ENCODE data around the gene ADAMTS2.

DNA sequence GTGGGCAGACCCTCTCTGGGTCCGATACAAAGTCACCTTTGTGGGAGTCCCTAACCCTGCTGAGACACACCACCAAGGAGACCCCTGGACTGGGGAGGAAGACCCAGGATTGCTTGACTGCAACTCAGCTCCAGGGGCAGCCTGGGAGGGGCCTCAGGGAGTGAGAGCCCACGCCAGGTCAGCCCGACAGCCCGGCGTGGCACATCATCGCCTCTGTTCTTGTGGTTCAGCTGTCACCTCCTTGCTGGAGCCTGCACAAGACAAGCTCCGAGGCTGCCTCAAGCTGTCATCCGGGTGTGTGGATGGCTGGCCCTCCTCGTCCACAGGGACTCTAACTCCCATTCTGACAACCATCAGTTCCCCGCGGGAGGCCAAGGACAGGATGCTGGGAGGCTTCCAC, 151.5 kb downstream of the ADAMTS2 start:
- no peak for TF ChIP-seq POLR2A (IDR thresholded peaks at IDR 0.05; ENCODE audit: low read depth, low read length)
- TF ChIP-seq, protein P1, sequence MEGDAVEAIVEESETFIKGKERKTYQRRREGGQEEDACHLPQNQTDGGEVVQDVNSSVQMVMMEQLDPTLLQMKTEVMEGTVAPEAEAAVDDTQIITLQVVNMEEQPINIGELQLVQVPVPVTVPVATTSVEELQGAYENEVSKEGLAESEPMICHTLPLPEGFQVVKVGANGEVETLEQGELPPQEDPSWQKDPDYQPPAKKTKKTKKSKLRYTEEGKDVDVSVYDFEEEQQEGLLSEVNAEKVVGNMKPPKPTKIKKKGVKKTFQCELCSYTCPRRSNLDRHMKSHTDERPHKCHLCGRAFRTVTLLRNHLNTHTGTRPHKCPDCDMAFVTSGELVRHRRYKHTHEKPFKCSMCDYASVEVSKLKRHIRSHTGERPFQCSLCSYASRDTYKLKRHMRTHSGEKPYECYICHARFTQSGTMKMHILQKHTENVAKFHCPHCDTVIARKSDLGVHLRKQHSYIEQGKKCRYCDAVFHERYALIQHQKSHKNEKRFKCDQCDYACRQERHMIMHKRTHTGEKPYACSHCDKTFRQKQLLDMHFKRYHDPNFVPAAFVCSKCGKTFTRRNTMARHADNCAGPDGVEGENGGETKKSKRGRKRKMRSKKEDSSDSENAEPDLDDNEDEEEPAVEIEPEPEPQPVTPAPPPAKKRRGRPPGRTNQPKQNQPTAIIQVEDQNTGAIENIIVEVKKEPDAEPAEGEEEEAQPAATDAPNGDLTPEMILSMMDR (IDR thresholded peaks at IDR 0.05; ENCODE audit: extremely low read depth in 1 of 2, insufficient read depth in 1 of 2, low read depth in 1 of 2, low read length in 2 of 2) = no peak
- TF ChIP-seq POLR2AphosphoS5 (IDR thresholded peaks at IDR 0.05; ENCODE audit: insufficient read depth, low read depth, low read length) = no peak
- TF ChIP-seq, protein P2, sequence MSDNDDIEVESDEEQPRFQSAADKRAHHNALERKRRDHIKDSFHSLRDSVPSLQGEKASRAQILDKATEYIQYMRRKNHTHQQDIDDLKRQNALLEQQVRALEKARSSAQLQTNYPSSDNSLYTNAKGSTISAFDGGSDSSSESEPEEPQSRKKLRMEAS (IDR thresholded peaks at IDR 0.05; ENCODE audit: insufficient read depth, insufficient read length) = no peak
- TF ChIP-seq EZH2 (IDR thresholded peaks at IDR 0.05; ENCODE audit: borderline replicate concordance, low read depth, low read length, severe bottlenecking) = no peak
- no peak for TF ChIP-seq FOS (IDR thresholded peaks at IDR 0.05; ENCODE audit: borderline replicate concordance, insufficient read depth, low read length)
- TF ChIP-seq JUN (IDR thresholded peaks at IDR 0.05; ENCODE audit: borderline replicate concordance, insufficient read depth, insufficient read length, low read depth) = no peak
- TF ChIP-seq GATA2 (IDR thresholded peaks at IDR 0.05; ENCODE audit: insufficient read depth, insufficient read length, low read depth, low read length) = no peak
- no peak for TF ChIP-seq MYC (IDR thresholded peaks at IDR 0.05; ENCODE audit: low read depth, low read length)
